HUES6 (cell line): ENCODE measurements around the gene GTF2A2.
"Not testable (repeated sequence)": the region's sequence is repeated elsewhere in the genome, so short reads cannot be mapped to it uniquely, and the experiment has no call there.

ENCODE experiments used
- H3K27ac ChIP-seq: 2 replicates; pipeline ENCODE4 v1.7.0; 2013; ENCODE audit warnings: low read depth, mild to moderate bottlenecking, low read length, inconsistent platforms
- H3K27me3 ChIP-seq: 2 replicates; pipeline ENCODE4 v1.6.1; 2013; ENCODE audit warnings: low read length; ENCODE audit not compliant: control insufficient read depth, insufficient read depth
- H3K36me3 ChIP-seq: 2 replicates; pipeline ENCODE4 v1.6.1; 2013; ENCODE audit warnings: low read length; ENCODE audit not compliant: control insufficient read depth, insufficient read depth
- H3K4me1 ChIP-seq: 2 replicates; pipeline ENCODE4 v1.6.1; 2013; ENCODE audit warnings: low read length; ENCODE audit not compliant: control insufficient read depth, insufficient read depth
- H3K4me3 ChIP-seq: 2 replicates; pipeline ENCODE4 v1.5.1; 2013; ENCODE audit warnings: low read depth, low read length
- H3K9ac ChIP-seq: one replicate; pipeline ENCODE4 v1.6.1; 2013; ENCODE audit warnings: mild to moderate bottlenecking, low read length
- H3K9me3 ChIP-seq: 2 replicates; pipeline ENCODE4 v1.6.1; 2013; ENCODE audit warnings: low read depth, low read length; ENCODE audit not compliant: control insufficient read depth, insufficient read depth

The GTF2A2 gene

GRCh38 chr15:59668556-59668955, 11.2 kb upstream of the GTF2A2 start:
- Histone ChIP-seq H3K9me3 (no peaks in the 10 kb centered on the region), H3K9ac (no peak overlapping the region), H3K36me3 (peaks cover 72% of the 10 kb centered on the region), H3K4me3 (no peak overlapping the region), H3K4me1 (no peaks in the 10 kb centered on the region), H3K27ac (no peak overlapping the region), H3K27me3 (no peaks in the 10 kb centered on the region)

GRCh38 chr15:59662260-59662659, 4.9 kb upstream of the GTF2A2 start:
- Histone ChIP-seq H3K4me1 (no peaks in the 10 kb centered on the region), H3K36me3 (peaks cover 54% of the 10 kb centered on the region), H3K9me3 (no peaks in the 10 kb centered on the region), H3K27ac (no peak overlapping the region), H3K9ac (no peak overlapping the region), H3K4me3 (no peak overlapping the region), H3K27me3 (no peaks in the 10 kb centered on the region)

GRCh38 chr15:59659366-59659765, 2.1 kb upstream of the GTF2A2 start:
- no peak overlapping the region for H3K27ac ChIP-seq
- no peaks in the 10 kb centered on the region for H3K27me3 ChIP-seq

GRCh38 chr15:59657635-59658125, 365 bp upstream of the GTF2A2 start:
- no peaks in the 10 kb centered on the region for H3K9me3 ChIP-seq
- peaks cover 49% of the 10 kb centered on the region for H3K36me3 ChIP-seq
- H3K4me1 ChIP-seq = peaks cover 7% of the 10 kb centered on the region
- peak overlapping the region; percentile 95 for H3K4me3 ChIP-seq
- H3K27ac ChIP-seq = no peak overlapping the region
- H3K27me3 ChIP-seq = no peaks in the 10 kb centered on the region
- no peak overlapping the region for H3K9ac ChIP-seq

More at GRCh38 chr15:59659366-59659765, 2.1 kb upstream of the GTF2A2 start:
- Histone ChIP-seq H3K36me3 (peaks cover 49% of the 10 kb centered on the region), H3K9me3 (no peaks in the 10 kb centered on the region), H3K9ac (no peak overlapping the region), H3K4me3 (no peak overlapping the region), H3K4me1 (peaks cover 7% of the 10 kb centered on the region)

- Histone ChIP-seq H3K9me3 (no peaks in the 10 kb centered on the region), H3K9ac (no peak overlapping the region), H3K36me3 (peaks cover 54% of the 10 kb centered on the region), H3K4me3 (no peak overlapping the region), H3K27me3 (no peaks in the 10 kb centered on the region), H3K27ac (no peak overlapping the region), H3K4me1 (peaks cover 7% of the 10 kb centered on the region)
These were observed 3.3 kb downstream of the GTF2A2 start for GRCh38 chr15:59654046-59654445.

- H3K9ac ChIP-seq = no peak overlapping the region
- H3K4me1 ChIP-seq = no peaks in the 10 kb centered on the region
- H3K27ac ChIP-seq = no peak overlapping the region
- no peaks in the 10 kb centered on the region for H3K9me3 ChIP-seq
- H3K4me3 ChIP-seq = no peak overlapping the region
- no peaks in the 10 kb centered on the region for H3K27me3 ChIP-seq
- peaks cover 85% of the 10 kb centered on the region for H3K36me3 ChIP-seq
These were observed 7.7 kb downstream of the GTF2A2 start for GRCh38 chr15:59649603-59650002.

GRCh38 chr15:59647085-59647484, 10.2 kb downstream of the GTF2A2 start:
- Histone ChIP-seq H3K27ac (no peak overlapping the region), H3K36me3 (peaks cover 66% of the 10 kb centered on the region), H3K4me1 (no peaks in the 10 kb centered on the region), H3K27me3 (no peaks in the 10 kb centered on the region), H3K9me3 (no peaks in the 10 kb centered on the region), H3K4me3 (no peak overlapping the region), H3K9ac (no peak overlapping the region)

GRCh38 chr15:59646277-59646676, 11.0 kb downstream of the GTF2A2 start:
- H3K4me1 ChIP-seq = no peaks in the 10 kb centered on the region
- no peak overlapping the region for H3K9ac ChIP-seq
- no peak overlapping the region for H3K27ac ChIP-seq
- peaks cover 66% of the 10 kb centered on the region for H3K36me3 ChIP-seq
- no peaks in the 10 kb centered on the region for H3K27me3 ChIP-seq
- H3K4me3 ChIP-seq = no peak overlapping the region
- no peaks in the 10 kb centered on the region for H3K9me3 ChIP-seq

- H3K4me1 ChIP-seq, H3K9me3 ChIP-seq, H3K4me3 ChIP-seq, H3K27me3 ChIP-seq, H3K9ac ChIP-seq, H3K27ac ChIP-seq: not testable (repeated sequence)
- peaks cover 66% of the 10 kb centered on the region for H3K36me3 ChIP-seq
These were observed 11.5 kb downstream of the GTF2A2 start for GRCh38 chr15:59645812-59646211.

- peaks cover 66% of the 10 kb centered on the region for H3K36me3 ChIP-seq
- H3K4me1 ChIP-seq = no peaks in the 10 kb centered on the region
- H3K4me3 ChIP-seq = no peak overlapping the region
- no peaks in the 10 kb centered on the region for H3K9me3 ChIP-seq
- no peak overlapping the region for H3K27ac ChIP-seq
- H3K9ac ChIP-seq = no peak overlapping the region
- no peaks in the 10 kb centered on the region for H3K27me3 ChIP-seq
These were observed 12.6 kb downstream of the GTF2A2 start for GRCh38 chr15:59644756-59645155.

GRCh38 chr15:59642351-59642750, 15.0 kb downstream of the GTF2A2 start:
- Histone ChIP-seq H3K36me3 (peaks cover 65% of the 10 kb centered on the region), H3K4me3 (no peak overlapping the region), H3K27ac (no peak overlapping the region), H3K9me3 (no peaks in the 10 kb centered on the region), H3K27me3 (no peaks in the 10 kb centered on the region), H3K9ac (no peak overlapping the region), H3K4me1 (no peaks in the 10 kb centered on the region)

- not testable (repeated sequence) for H3K4me3 ChIP-seq, H3K27ac ChIP-seq, H3K9ac ChIP-seq, H3K9me3 ChIP-seq, H3K27me3 ChIP-seq, H3K4me1 ChIP-seq
- H3K36me3 ChIP-seq = peaks cover 39% of the 10 kb centered on the region
These were observed 19.8 kb downstream of the GTF2A2 start for GRCh38 chr15:59637507-59637906.
